ENCODE results near the gene PNMA8A. TPM values are rescaled to one million over a fixed set of nuclear protein-coding genes. Genes with fewer than 3 reads are reported as not detected.
"Not testable (repeated sequence)": the region's sequence is repeated elsewhere in the genome, so short reads cannot be mapped to it uniquely, and the experiment has no call there.

PNMA8A gene
- polyA plus RNA-seq, 10 donors = 27.2 to 52.9 (median 43.9) TPM

- DNase-seq = no peak
Observed at GRCh38 chr19:46469541-46470185, 1.7 kb downstream of the PNMA8A start.

- DNase-seq = peak; percentile 78 to 89 (median 79)
Observed at GRCh38 chr19:46466536-46467196, 4.7 kb downstream of the PNMA8A start.

GRCh38 chr19:46463516-46463915 lies 7.8 kb downstream of the PNMA8A start:
- DNase-seq = peak in 1 of 3 donors; percentile 69

- no peak for DNase-seq
Observed at GRCh38 chr19:46461537-46461936, 9.8 kb downstream of the PNMA8A start.

- DNase-seq = no peak
Observed at GRCh38 chr19:46460981-46461380, 10.4 kb downstream of the PNMA8A start.

GRCh38 chr19:46460055-46460454 lies 11.3 kb downstream of the PNMA8A start:
- DNase-seq = no peak

GRCh38 chr19:46456930-46457329 lies 14.4 kb downstream of the PNMA8A start:
- DNase-seq = no peak

GRCh38 chr19:46454244-46454643 lies 17.1 kb downstream of the PNMA8A start:
- no peak for DNase-seq

GRCh38 chr19:46453661-46454060 lies 17.7 kb downstream of the PNMA8A start:
- no peak for DNase-seq

GRCh38 chr19:46452186-46452585 lies 19.2 kb downstream of the PNMA8A start:
- peak in 1 of 3 donors; percentile 64 for DNase-seq

- DNase-seq = peak; percentile 62 to 77 (median 72)
Observed at GRCh38 chr19:46451352-46451751, 20.0 kb downstream of the PNMA8A start.

- DNase-seq = no peak
Observed at GRCh38 chr19:46450737-46451136, 20.6 kb downstream of the PNMA8A start.

- DNase-seq = no peak
Observed at GRCh38 chr19:46449228-46449627, 22.1 kb downstream of the PNMA8A start.

GRCh38 chr19:46448601-46449000 lies 22.8 kb downstream of the PNMA8A start:
- DNase-seq = no peak

- DNase-seq = peak in 1 of 3 donors; percentile 44
Observed at GRCh38 chr19:46447824-46448223, 23.5 kb downstream of the PNMA8A start.

GRCh38 chr19:46447006-46447405 lies 24.4 kb downstream of the PNMA8A start:
- no peak for DNase-seq

- no peak for DNase-seq
Observed at GRCh38 chr19:46446021-46446420, 25.3 kb downstream of the PNMA8A start.

GRCh38 chr19:46442808-46443450 lies 28.4 kb downstream of the PNMA8A start:
- DNase-seq = peak; percentile 63 to 88 (median 76)

GRCh38 chr19:46441866-46442265 lies 29.5 kb downstream of the PNMA8A start:
- peak in 1 of 3 donors; percentile 37 for DNase-seq

- DNase-seq = not testable (repeated sequence)
Observed at GRCh38 chr19:46435689-46436088, 35.7 kb downstream of the PNMA8A start.

GRCh38 chr19:46435009-46435408 lies 36.4 kb downstream of the PNMA8A start:
- no peak for DNase-seq

- DNase-seq = not testable (repeated sequence)
Observed at GRCh38 chr19:46433470-46433869, 37.9 kb downstream of the PNMA8A start.

- DNase-seq = peak in 1 of 3 donors; percentile 50
Observed at GRCh38 chr19:46431824-46432223, 39.5 kb downstream of the PNMA8A start.
